ENCODE measurements around the gene ASPDH.

ASPDH gene

GRCh38 chr19:50514346-50515167 is 844 bp upstream of the ASPDH start:
- DNase-seq (ENCODE audit: low read depth in 2 of 2) = no peak

DNA sequence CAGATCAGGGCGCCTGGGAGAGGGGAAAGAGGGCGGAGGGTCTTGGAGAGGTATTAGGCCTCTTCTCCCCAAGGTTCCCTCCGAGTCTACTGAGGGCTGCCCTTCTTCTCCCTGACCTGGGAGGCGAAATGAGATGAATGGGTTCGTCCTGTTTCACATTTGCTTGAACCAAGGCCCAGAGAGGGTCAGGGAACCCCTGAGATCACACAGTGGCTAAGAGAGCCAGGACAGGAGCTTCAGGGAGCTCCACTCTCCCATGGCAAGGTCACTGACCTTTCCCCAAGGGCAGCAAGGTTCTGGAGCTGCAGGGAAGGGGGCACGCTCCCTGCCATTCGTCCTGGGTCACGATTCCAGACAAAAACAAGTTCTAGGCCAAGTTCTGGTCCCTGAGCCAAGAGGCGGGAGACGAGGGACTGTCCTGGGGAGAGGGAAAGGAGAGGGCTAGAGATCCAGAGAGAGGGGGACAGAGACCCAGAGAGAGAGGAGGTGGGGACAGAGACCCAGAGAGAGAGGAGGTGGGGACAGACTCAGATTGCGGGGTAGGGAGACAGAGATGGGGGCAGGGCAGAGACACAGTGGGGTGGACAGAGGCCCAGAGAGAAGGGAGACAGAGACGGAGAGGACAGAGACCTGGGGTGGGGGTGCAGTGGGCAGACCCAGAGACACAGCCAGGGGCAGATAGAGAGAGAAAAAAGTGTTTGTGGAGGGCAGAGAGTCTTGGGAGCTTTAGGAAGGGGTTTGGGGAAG is 541 bp downstream of the ASPDH start:
- no peak for DNase-seq (ENCODE audit: low read depth in 2 of 2)

DNA sequence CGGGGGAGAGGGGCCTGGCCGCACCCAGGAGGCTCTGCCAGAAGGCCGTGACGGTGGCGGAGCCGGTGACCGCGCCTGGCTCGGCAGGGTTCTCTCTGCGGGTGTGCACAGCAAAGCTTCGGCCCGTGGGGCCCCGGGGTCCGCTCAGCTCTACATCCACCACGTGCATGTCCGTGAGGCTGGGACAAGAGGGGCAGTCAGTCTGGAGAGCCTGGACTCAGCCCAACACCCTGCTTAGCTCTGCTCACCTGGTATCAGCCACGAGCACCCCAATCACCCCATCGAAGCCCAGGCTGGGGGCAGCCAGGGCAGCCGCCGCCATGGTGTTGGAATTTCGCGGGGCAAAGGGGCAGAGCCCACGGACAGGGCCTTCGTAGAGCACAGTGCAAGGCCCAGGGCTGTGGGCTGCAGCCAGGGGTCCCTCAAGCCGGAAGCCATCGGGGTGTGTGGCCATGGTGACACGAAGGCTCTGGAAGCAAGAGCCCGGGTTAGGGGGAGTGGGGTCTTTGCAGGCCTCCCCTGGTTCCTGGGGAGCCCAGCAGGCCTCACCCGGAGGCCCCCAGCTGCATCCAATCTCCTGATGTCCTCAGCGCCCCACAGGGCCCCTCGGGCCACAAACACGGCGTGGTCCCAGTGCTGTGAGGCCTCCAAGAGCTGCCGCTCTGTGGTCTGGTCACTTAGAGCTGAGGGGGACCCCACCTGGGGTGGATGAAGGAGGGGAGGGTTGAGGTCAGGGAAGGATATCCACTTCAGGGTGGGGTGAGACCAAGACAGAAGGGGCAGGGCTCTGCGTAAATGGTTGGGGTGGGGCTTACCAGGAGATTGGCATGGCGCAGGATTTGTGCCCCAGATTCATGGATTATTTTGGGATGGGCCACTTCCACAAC is 1.4 kb downstream of the ASPDH start:
- DNase-seq (ENCODE audit: low read depth in 2 of 2) = no peak

GRCh38 chr19:50511069-50511822 is 2.5 kb downstream of the ASPDH start, which contains the start of gene JOSD2:
TSS of gene JOSD2 (minus strand) at chr19:50511191. CDS start at chr19:50510431, 760 bp downstream.
- peak; percentile 90 to 93 for DNase-seq (ENCODE audit: low read depth in 2 of 2)

DNA sequence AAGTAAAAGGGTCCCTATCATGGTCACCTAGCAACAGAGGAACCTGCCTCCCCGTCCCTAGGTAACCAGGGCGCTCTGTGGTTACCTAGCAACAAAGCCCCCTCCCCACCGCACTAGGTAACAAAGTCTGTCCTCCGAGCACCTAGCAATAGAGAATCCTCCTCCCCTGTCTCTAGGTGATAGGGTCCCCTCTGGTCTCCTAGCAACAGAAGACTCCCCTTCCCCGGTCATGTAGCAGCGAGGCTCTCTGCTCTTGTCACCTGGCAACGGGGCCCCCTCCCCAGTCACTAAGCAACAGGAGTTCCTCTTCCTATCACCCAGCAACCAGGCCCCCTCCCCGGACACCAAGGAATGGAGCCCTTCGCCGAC is 3.0 kb downstream of the ASPDH start:
- no peak for DNase-seq (ENCODE audit: low read depth in 2 of 2)

DNA sequence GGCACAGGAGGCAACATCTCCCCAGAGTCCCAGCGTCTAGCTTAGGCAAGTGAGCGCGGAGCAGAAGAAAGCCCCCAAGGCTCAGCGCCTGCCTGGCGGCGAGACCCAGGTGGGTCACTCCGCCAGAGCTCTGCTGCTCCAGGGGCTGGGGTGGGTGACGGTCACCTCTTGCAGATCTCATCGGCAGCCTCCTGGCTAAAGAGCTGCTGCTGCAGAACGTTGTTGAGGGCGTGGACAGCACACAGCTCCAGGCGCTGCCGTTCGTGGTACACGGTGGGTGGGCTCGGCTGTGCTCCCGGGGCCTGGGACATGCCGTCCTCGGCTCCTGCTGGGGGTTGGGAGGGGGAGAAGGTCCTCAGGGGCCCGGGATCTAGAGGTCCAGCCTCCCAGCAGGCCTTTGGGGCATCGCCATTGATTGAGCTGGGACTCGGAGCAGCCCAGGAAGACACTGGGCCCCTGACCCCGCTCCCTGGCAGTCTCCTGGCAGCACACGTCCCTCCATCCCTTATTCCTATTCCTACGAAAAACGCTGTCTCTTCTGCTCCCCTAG is 3.5 kb downstream of the ASPDH start:
- no peak for DNase-seq (ENCODE audit: low read depth in 2 of 2)

DNA sequence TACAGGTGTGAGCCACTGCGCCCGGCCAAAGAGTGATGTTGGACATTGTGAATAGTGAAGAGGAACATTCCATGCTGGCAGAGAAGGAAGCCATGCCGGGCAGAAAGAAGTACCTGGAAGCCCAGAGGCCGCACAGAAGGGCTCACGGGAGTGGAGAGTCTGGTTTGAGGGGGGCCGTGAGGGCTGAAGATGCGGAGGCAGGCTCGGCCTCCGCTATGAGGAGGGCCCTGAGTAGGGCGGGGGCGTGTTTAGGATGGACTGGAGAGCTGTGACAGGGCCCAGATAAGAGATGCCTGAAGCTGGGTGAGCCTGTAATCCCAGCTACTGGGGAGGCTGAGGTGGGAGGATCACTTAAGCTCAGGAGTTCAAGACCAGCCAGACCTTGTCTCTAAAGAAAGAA is 4.3 kb downstream of the ASPDH start:
- DNase-seq (ENCODE audit: low read depth in 2 of 2) = no peak

DNA sequence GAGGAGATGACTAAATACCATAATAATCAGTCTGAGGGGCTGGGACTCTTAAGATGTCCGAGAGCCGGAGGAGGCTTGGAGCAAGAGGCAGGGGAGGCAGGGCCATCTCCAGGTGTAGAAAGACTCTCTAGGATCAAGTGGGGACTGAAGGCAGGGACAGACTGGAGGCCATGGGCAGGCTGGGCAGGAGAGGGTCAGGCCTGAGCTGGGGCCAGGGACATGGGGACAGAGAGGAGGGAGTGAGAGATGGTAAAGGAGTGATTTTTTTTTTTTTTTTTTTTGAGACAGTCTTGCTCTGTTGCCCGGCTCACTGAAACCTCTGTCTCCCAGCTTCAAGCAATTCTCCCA is 4.9 kb downstream of the ASPDH start:
- DNase-seq (ENCODE audit: low read depth in 2 of 2) = no peak

DNA sequence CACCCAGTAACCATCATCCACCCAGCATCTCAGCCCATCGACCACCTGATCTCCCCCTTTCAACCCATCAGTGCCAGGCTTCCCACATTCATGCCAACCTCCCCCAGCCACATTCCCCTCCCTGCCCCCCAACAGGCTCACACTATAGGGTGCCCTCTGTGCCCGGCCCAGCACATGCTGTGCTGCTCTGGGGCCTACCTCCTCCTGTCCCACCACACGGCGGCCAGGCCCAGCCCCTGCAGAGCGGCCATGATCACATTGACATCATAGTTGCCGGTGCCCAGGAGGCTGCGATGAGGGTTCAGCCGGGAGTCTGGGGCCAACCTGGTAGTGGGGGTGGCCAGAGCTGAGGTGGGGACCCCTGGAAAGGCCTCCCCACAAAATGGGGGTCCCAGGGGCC is 6.3 kb downstream of the ASPDH start:
- no peak for DNase-seq (ENCODE audit: low read depth in 2 of 2)

DNA sequence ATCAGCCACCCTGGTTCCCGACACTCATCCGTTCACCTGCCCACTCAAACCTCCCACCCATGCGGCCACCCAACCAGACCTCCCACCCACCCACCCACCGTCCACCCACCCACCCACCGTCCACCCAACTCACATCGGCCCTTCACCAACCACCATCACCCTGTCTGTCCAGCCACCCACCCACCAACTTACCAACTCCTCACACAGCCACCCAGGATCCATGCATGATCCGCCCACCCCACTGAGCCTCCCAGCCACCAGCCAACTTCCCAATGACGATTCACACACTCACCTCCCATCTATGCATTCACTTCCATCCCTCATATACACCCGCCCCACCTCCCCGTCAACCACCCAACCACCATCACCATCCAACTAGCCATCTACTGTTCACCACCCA is 7.0 kb downstream of the ASPDH start:
- no peak for DNase-seq (ENCODE audit: low read depth in 2 of 2)

DNA sequence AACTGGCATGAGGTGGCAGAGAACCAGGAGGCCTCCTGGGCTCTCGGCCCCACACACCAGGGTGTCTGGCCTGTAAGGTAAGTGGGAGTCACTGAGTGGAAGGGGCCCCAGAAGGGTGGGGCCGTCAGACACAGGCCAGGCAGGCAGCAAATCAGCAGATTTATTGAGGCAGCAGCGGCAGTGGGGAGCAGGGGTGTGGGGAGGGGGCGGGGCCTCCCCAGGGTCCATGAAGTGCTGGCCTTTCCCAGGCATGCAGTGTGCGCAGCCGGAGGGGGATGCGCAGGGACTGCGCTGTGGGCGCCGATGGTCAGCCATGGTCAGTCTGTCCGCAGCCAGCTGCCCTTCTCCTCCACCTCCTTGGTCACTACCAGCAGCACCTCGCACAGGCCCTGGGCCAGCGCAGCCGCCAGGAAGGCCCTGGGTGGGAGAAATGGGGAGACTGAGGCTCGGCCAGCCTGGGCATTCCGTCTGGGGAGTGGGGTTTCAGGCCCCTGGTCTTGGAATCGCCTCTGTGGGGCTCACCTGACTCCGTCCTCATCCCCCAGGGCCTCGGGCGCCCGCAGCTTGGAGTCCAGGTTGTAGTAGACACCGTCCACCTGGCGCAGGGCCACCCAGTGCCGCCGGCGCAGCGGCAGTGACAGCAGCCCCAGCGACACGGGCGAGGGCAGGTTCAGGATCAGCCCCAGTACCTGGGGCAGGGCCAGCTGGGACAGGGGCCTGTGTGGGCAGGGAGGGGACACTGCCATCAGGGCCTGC is 7.7 kb downstream of the ASPDH start:
- no peak for DNase-seq (ENCODE audit: low read depth in 2 of 2)

GRCh38 chr19:50501568-50502475 is 11.9 kb downstream of the ASPDH start:
- no peak for DNase-seq (ENCODE audit: low read depth in 2 of 2)

DNA sequence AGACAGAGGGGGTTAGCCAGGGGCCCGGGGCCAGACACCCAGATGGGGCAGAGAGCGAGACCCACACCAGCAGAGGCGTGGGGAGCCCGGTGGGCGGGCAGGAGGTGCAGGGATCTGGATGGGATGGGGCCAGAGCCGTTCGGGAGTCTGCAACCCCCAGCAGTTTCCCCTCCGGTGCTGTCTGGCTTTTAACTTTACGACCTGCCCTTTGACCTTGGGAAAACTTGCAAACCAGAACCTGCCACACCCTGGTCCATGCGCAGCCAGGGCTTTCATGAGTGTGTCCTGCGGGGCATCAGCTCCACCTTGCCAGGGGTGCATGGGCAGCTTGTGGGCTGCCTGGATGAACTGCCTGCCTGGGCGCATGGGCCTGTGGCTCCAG is 12.5 kb downstream of the ASPDH start:
- DNase-seq (ENCODE audit: low read depth in 2 of 2) = no peak

DNA sequence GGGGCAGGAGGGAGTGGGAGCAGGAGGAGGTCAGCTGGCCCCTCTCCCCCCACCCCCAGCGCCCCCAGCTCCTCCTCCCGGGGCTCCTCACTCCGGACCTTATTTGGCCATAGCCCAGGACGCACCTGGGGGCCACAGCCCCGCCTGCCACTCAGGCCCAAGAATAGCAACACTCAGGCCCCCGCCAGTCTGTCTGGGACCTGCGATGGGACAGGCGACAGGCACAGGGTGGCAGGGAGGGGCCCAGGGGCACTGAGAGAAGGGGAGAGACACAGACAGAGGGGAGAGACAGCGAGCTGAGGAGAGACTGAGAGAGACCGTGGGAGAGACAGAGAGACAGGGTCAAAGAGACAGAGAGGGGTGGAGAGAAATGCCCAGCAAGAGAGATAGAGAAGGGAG is 13.0 kb downstream of the ASPDH start:
- no peak for DNase-seq (ENCODE audit: low read depth in 2 of 2)

DNA sequence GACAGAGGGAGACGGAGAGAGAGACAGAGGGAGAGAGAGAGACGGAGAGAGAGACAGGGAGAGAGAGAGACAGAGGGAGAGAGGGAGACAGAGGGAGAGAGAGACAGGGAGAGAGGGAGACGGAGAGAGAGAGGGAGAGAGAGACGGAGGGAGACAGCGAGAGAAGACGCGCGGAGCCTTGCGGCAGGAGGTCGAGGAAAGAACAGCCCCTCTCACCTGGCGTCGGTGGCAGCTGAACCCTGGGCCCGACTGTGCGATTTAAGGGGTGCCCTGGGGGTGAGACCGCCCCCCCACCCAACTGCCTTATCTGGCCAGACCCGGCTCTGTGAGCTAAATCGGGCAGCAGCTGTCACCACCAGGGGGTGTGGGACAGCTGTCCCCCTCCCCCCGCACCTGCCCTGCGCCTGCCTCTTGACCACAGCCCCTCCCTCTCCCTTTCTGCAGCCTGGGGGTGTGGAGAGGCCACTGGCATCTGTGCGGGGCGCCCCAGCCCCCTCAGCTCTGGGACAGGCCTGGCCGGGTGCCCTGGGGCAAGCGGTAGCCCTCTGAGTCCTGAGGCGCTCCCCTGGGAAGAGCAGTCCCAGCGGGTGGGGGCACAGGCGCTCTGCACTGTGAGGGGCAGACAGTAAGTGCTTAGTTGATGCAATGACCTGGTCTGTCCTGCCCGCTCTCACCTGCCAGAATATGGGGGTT is 13.5 kb downstream of the ASPDH start:
- DNase-seq (ENCODE audit: low read depth in 2 of 2) = no peak

GRCh38 chr19:50498219-50499056 is 15.3 kb downstream of the ASPDH start:
- DNase-seq (ENCODE audit: low read depth in 2 of 2) = no peak

GRCh38 chr19:50497022-50497405 is 16.7 kb downstream of the ASPDH start:
- DNase-seq (ENCODE audit: low read depth in 2 of 2) = no peak

Measured in stimulated activated CD8-positive, alpha-beta memory T cell treated with anti-CD3 and anti-CD28 coated beads, Interleukin-2, amount 100 ng/mL, for 1 hour (primary cell).